Measurements from ENCODE around the gene ARHGEF12.

Gene ARHGEF12

GRCh38 chr11:120526241-120526640, 190.0 kb downstream of the ARHGEF12 start:
- Histone ChIP-seq H2BK120ac (ENCODE audit: low read depth, low read length) (no peak overlapping the region), H2AK5ac (ENCODE audit: low read length, severe bottlenecking) (no peak overlapping the region), H2BK15ac (ENCODE audit: low read depth, poor library complexity, severe bottlenecking) (no peak overlapping the region), H3K4me2 (ENCODE audit: low read length, poor library complexity, severe bottlenecking) (no peak overlapping the region), H3K14ac (ENCODE audit: low read length in 2 of 2) (no peak overlapping the region), H2BK12ac (ENCODE audit: low read length in 2 of 2) (no peak overlapping the region), H3K4me1 (ENCODE audit: control insufficient read depth, insufficient read depth, low read depth, low read length) (peaks cover 14% of the 10 kb centered on the region), H3K27ac (ENCODE audit: low read length, poor library complexity, severe bottlenecking) (no peak overlapping the region), H3K36me3 (ENCODE audit: control insufficient read depth in 1 of 2, insufficient read depth in 2 of 2, low read depth in 1 of 2, low read length in 2 of 2) (no peaks in the 10 kb centered on the region), H4K8ac (ENCODE audit: low read length) (no peak overlapping the region), H2AFZ (ENCODE audit: low read depth, low read length) (no peak overlapping the region), H3K18ac (ENCODE audit: low read depth in 1 of 2, low read length in 2 of 2) (no peak overlapping the region), H3K79me1 (replicated peaks; ENCODE audit: low read length, poor library complexity, severe bottlenecking) (no peaks in the 10 kb centered on the region), H3K4me3 (ENCODE audit: insufficient read depth in 1 of 2, low read depth in 1 of 2, low read length in 2 of 2) (no peak overlapping the region), H4K91ac (ENCODE audit: low read length) (no peak overlapping the region), H2BK5ac (ENCODE audit: low read depth, low read length, poor library complexity, severe bottlenecking) (no peak overlapping the region), H3K9ac (ENCODE audit: low read length) (no peak overlapping the region), H3K23ac (ENCODE audit: low read length in 2 of 2) (no peak overlapping the region), H3K4ac (ENCODE audit: low read depth in 1 of 2, low read length in 2 of 2) (no peak overlapping the region), H3K27me3 (ENCODE audit: control insufficient read depth in 1 of 2, insufficient read depth in 1 of 2, low read length in 2 of 2) (peaks cover 53 to 61% of the 10 kb centered on the region in 2 experiments), H3K9me3 (ENCODE audit: control insufficient read depth, low read length) (no peaks in the 10 kb centered on the region)
- no peak for DNase-seq
- 94% methylated on average over 9 of the region's 10 CpGs for WGBS

GRCh38 chr11:120527111-120527761, 191.0 kb downstream of the ARHGEF12 start:
- Histone ChIP-seq H3K36me3 (ENCODE audit: control insufficient read depth in 1 of 2, insufficient read depth in 2 of 2, low read depth in 1 of 2, low read length in 2 of 2) (no peaks in the 10 kb centered on the region), H3K4me1 (ENCODE audit: control insufficient read depth, insufficient read depth, low read depth, low read length) (peaks cover 14% of the 10 kb centered on the region), H3K27ac (ENCODE audit: low read length, poor library complexity, severe bottlenecking) (no peak overlapping the region), H2BK15ac (ENCODE audit: low read depth, poor library complexity, severe bottlenecking) (no peak overlapping the region), H3K4me3 (ENCODE audit: insufficient read depth in 1 of 2, low read depth in 1 of 2, low read length in 2 of 2) (peak overlapping the region in 1 of 2 experiments; percentile 58), H3K9me3 (ENCODE audit: control insufficient read depth, low read length) (no peaks in the 10 kb centered on the region), H2AFZ (ENCODE audit: low read depth, low read length) (no peak overlapping the region), H2AK5ac (ENCODE audit: low read length, severe bottlenecking) (no peak overlapping the region), H2BK5ac (ENCODE audit: low read depth, low read length, poor library complexity, severe bottlenecking) (no peak overlapping the region), H2BK12ac (ENCODE audit: low read length in 2 of 2) (no peak overlapping the region), H3K27me3 (ENCODE audit: control insufficient read depth in 1 of 2, insufficient read depth in 1 of 2, low read length in 2 of 2) (peaks cover 53 to 60% of the 10 kb centered on the region in 2 experiments), H3K9ac (ENCODE audit: low read length) (peak overlapping the region; percentile 36), H3K4me2 (ENCODE audit: low read length, poor library complexity, severe bottlenecking) (no peak overlapping the region), H3K18ac (ENCODE audit: low read depth in 1 of 2, low read length in 2 of 2) (no peak overlapping the region), H3K79me1 (replicated peaks; ENCODE audit: low read length, poor library complexity, severe bottlenecking) (no peaks in the 10 kb centered on the region), H4K8ac (ENCODE audit: low read length) (no peak overlapping the region), H3K4ac (ENCODE audit: low read depth in 1 of 2, low read length in 2 of 2) (no peak overlapping the region), H2BK120ac (ENCODE audit: low read depth, low read length) (no peak overlapping the region), H3K14ac (ENCODE audit: low read length in 2 of 2) (no peak overlapping the region), H4K91ac (ENCODE audit: low read length) (no peak overlapping the region), H3K23ac (ENCODE audit: low read length in 2 of 2) (no peak overlapping the region)
- WGBS: 55% methylated on average over 16 of the region's 16 CpGs
- no peak for DNase-seq

- no peak overlapping the region for H3K27ac ChIP-seq (ENCODE audit: low read length, poor library complexity, severe bottlenecking)
- H3K9ac ChIP-seq (ENCODE audit: low read length): no peak overlapping the region
- H3K18ac ChIP-seq (ENCODE audit: low read depth in 1 of 2, low read length in 2 of 2): no peak overlapping the region
- no peaks in the 10 kb centered on the region for H3K9me3 ChIP-seq (ENCODE audit: control insufficient read depth, low read length)
- no peak overlapping the region for H4K8ac ChIP-seq (ENCODE audit: low read length)
- no peak for DNase-seq
- no peak overlapping the region for H2AK5ac ChIP-seq (ENCODE audit: low read length, severe bottlenecking)
- no peaks in the 10 kb centered on the region for H3K36me3 ChIP-seq (ENCODE audit: control insufficient read depth in 1 of 2, insufficient read depth in 2 of 2, low read depth in 1 of 2, low read length in 2 of 2)
- no peak overlapping the region for H3K4ac ChIP-seq (ENCODE audit: low read depth in 1 of 2, low read length in 2 of 2)
- H3K4me3 ChIP-seq (ENCODE audit: insufficient read depth in 1 of 2, low read depth in 1 of 2, low read length in 2 of 2): no peak overlapping the region
- H3K4me1 ChIP-seq (ENCODE audit: control insufficient read depth, insufficient read depth, low read depth, low read length): peaks cover 11% of the 10 kb centered on the region
- no peak overlapping the region for H2BK15ac ChIP-seq (ENCODE audit: low read depth, poor library complexity, severe bottlenecking)
- H3K14ac ChIP-seq (ENCODE audit: low read length in 2 of 2): no peak overlapping the region
- no peak overlapping the region for H2BK12ac ChIP-seq (ENCODE audit: low read length in 2 of 2)
- H2BK120ac ChIP-seq (ENCODE audit: low read depth, low read length): no peak overlapping the region
- peaks cover 41 to 58% of the 10 kb centered on the region in 2 experiments for H3K27me3 ChIP-seq (ENCODE audit: control insufficient read depth in 1 of 2, insufficient read depth in 1 of 2, low read length in 2 of 2)
- H3K79me1 ChIP-seq (replicated peaks; ENCODE audit: low read length, poor library complexity, severe bottlenecking): no peaks in the 10 kb centered on the region
- H4K91ac ChIP-seq (ENCODE audit: low read length): no peak overlapping the region
- H2BK5ac ChIP-seq (ENCODE audit: low read depth, low read length, poor library complexity, severe bottlenecking): no peak overlapping the region
- H3K4me2 ChIP-seq (ENCODE audit: low read length, poor library complexity, severe bottlenecking): no peak overlapping the region
- WGBS: 80% methylated on average over 4 of the region's 4 CpGs
- H3K23ac ChIP-seq (ENCODE audit: low read length in 2 of 2): no peak overlapping the region
- H2AFZ ChIP-seq (ENCODE audit: low read depth, low read length): no peak overlapping the region
These were observed 192.5 kb downstream of the ARHGEF12 start for GRCh38 chr11:120528749-120529148.

- Histone ChIP-seq H3K9ac (ENCODE audit: low read length) (no peak overlapping the region), H3K4ac (ENCODE audit: low read depth in 1 of 2, low read length in 2 of 2) (no peak overlapping the region), H3K18ac (ENCODE audit: low read depth in 1 of 2, low read length in 2 of 2) (no peak overlapping the region), H3K4me3 (ENCODE audit: insufficient read depth in 1 of 2, low read depth in 1 of 2, low read length in 2 of 2) (no peak overlapping the region), H2BK5ac (ENCODE audit: low read depth, low read length, poor library complexity, severe bottlenecking) (no peak overlapping the region), H4K91ac (ENCODE audit: low read length) (no peak overlapping the region), H2AFZ (ENCODE audit: low read depth, low read length) (no peak overlapping the region), H3K14ac (ENCODE audit: low read length in 2 of 2) (peak overlapping the region in 1 of 2 experiments; percentile 53), H4K8ac (ENCODE audit: low read length) (no peak overlapping the region), H3K27ac (ENCODE audit: low read length, poor library complexity, severe bottlenecking) (no peak overlapping the region), H2BK120ac (ENCODE audit: low read depth, low read length) (no peak overlapping the region), H2BK15ac (ENCODE audit: low read depth, poor library complexity, severe bottlenecking) (no peak overlapping the region), H3K79me1 (replicated peaks; ENCODE audit: low read length, poor library complexity, severe bottlenecking) (no peaks in the 10 kb centered on the region), H3K4me1 (ENCODE audit: control insufficient read depth, insufficient read depth, low read depth, low read length) (peaks cover 11% of the 10 kb centered on the region), H3K36me3 (ENCODE audit: control insufficient read depth in 1 of 2, insufficient read depth in 2 of 2, low read depth in 1 of 2, low read length in 2 of 2) (no peaks in the 10 kb centered on the region), H3K9me3 (ENCODE audit: control insufficient read depth, low read length) (no peaks in the 10 kb centered on the region), H3K4me2 (ENCODE audit: low read length, poor library complexity, severe bottlenecking) (no peak overlapping the region), H3K23ac (ENCODE audit: low read length in 2 of 2) (no peak overlapping the region), H3K27me3 (ENCODE audit: control insufficient read depth in 1 of 2, insufficient read depth in 1 of 2, low read length in 2 of 2) (peaks cover 38 to 59% of the 10 kb centered on the region in 2 experiments), H2AK5ac (ENCODE audit: low read length, severe bottlenecking) (no peak overlapping the region), H2BK12ac (ENCODE audit: low read length in 2 of 2) (no peak overlapping the region)
- WGBS: 87% methylated on average over 7 of the region's 7 CpGs
- no peak for DNase-seq
These were observed 193.0 kb downstream of the ARHGEF12 start for GRCh38 chr11:120529214-120529613.

Data from mesenchymal stem cell (in vitro differentiated cells and primary cell).